Measurements from ENCODE around the gene DLL3. TPM values are rescaled to one million over a fixed set of nuclear protein-coding genes. Genes with fewer than 3 reads are reported as not detected.

The DLL3 gene
- polyA plus RNA-seq, 1 donor from 2014 or later: 35.5 TPM

DNA sequence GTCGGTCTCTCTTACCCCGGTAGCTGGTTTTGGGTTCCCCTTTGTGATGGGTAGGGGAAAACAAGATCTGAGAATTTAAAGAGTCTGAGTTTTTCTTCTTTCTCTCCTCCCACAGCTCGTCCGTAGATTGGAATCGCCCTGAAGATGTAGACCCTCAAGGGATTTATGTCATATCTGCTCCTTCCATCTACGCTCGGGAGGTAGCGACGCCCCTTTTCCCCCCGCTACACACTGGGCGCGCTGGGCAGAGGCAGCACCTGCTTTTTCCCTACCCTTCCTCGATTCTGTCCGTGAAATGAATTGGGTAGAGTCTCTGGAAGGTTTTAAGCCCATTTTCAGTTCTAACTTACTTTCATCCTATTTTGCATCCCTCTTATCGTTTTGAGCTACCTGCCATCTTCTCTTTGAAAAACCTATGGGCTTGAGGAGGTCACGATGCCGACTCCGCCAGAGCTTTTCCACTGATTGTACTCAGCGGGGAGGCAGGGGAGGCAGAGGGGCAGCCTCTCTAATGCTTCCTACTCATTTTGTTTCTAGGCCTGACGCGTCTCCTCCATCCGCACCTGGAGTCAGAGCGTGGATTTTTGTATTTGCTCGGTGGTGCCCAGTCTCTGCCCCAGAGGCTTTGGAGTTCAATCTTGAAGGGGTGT lies 9.1 kb downstream of the DLL3 start:
- Histone ChIP-seq H3K4me3 (ENCODE audit: low read length) (peak overlapping the region; percentile 84), H3K36me3 (ENCODE audit: insufficient read depth, low read length) (no peaks in the 10 kb centered on the region), H3K27ac (ENCODE audit: low read length) (no peak overlapping the region), H3K4me2 (ENCODE audit: low read length) (peak overlapping the region; percentile 62), H3K9me2 (ENCODE audit: insufficient read depth, low read length) (no peaks in the 10 kb centered on the region), H3K79me2 (replicated peaks; ENCODE audit: insufficient read depth, low read length) (no peaks in the 10 kb centered on the region), H2AFZ (ENCODE audit: low read depth, low read length) (peak overlapping the region; percentile 29), H3F3A (ENCODE audit: insufficient read depth, low read length, poor library complexity, severe bottlenecking) (no peaks in the 10 kb centered on the region), H3K27me3 (ENCODE audit: insufficient read depth, low read depth, low read length) (peaks cover under 1% of the 10 kb centered on the region), H3K9ac (ENCODE audit: low read length) (peak overlapping the region; percentile 65), H4K20me1 (ENCODE audit: insufficient read depth) (no peaks in the 10 kb centered on the region), H3K9me3 (ENCODE audit: low read length) (no peaks in the 10 kb centered on the region)
- TF ChIP-seq MXI1 (conservative IDR thresholded peaks at IDR 0.05; ENCODE audit: poor library complexity, severe bottlenecking) (no peak), REST (IDR thresholded peaks at IDR 0.05; ENCODE audit: borderline replicate concordance) (no peak), RAD21 (conservative IDR thresholded peaks at IDR 0.05) (no peak), POLR2AphosphoS5 (IDR thresholded peaks at IDR 0.05) (no peak), SMC3 (conservative IDR thresholded peaks at IDR 0.05; ENCODE audit: poor library complexity) (no peak), TAF1 (IDR thresholded peaks at IDR 0.05; ENCODE audit: low read depth) (no peak), EP300 (conservative IDR thresholded peaks at IDR 0.05; ENCODE audit: poor library complexity, severe bottlenecking) (no peak), EZH2 (IDR thresholded peaks at IDR 0.05; ENCODE audit: borderline replicate concordance, insufficient read depth, low read length, poor library complexity, severe bottlenecking) (no peak)
- TF ChIP-seq, protein P1, sequence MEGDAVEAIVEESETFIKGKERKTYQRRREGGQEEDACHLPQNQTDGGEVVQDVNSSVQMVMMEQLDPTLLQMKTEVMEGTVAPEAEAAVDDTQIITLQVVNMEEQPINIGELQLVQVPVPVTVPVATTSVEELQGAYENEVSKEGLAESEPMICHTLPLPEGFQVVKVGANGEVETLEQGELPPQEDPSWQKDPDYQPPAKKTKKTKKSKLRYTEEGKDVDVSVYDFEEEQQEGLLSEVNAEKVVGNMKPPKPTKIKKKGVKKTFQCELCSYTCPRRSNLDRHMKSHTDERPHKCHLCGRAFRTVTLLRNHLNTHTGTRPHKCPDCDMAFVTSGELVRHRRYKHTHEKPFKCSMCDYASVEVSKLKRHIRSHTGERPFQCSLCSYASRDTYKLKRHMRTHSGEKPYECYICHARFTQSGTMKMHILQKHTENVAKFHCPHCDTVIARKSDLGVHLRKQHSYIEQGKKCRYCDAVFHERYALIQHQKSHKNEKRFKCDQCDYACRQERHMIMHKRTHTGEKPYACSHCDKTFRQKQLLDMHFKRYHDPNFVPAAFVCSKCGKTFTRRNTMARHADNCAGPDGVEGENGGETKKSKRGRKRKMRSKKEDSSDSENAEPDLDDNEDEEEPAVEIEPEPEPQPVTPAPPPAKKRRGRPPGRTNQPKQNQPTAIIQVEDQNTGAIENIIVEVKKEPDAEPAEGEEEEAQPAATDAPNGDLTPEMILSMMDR (IDR thresholded peaks at IDR 0.05; ENCODE audit: poor library complexity, severe bottlenecking): no peak

GRCh38 chr19:39508629-39509028 lies 9.9 kb downstream of the DLL3 start:
- Histone ChIP-seq H3K4me3 (ENCODE audit: low read length) (peak overlapping the region; percentile 84), H3K79me2 (replicated peaks; ENCODE audit: insufficient read depth, low read length) (no peaks in the 10 kb centered on the region), H3K9me2 (ENCODE audit: insufficient read depth, low read length) (no peaks in the 10 kb centered on the region), H3F3A (ENCODE audit: insufficient read depth, low read length, poor library complexity, severe bottlenecking) (no peaks in the 10 kb centered on the region), H4K20me1 (ENCODE audit: insufficient read depth) (no peaks in the 10 kb centered on the region), H3K9ac (ENCODE audit: low read length) (no peak overlapping the region), H2AFZ (ENCODE audit: low read depth, low read length) (no peak overlapping the region), H3K27ac (ENCODE audit: low read length) (no peak overlapping the region), H3K36me3 (ENCODE audit: insufficient read depth, low read length) (no peaks in the 10 kb centered on the region), H3K27me3 (ENCODE audit: insufficient read depth, low read depth, low read length) (peaks cover 8% of the 10 kb centered on the region), H3K4me2 (ENCODE audit: low read length) (no peak overlapping the region), H3K9me3 (ENCODE audit: low read length) (no peaks in the 10 kb centered on the region)
- TF ChIP-seq REST (IDR thresholded peaks at IDR 0.05; ENCODE audit: borderline replicate concordance) (no peak), EP300 (conservative IDR thresholded peaks at IDR 0.05; ENCODE audit: poor library complexity, severe bottlenecking) (no peak), SMC3 (conservative IDR thresholded peaks at IDR 0.05; ENCODE audit: poor library complexity) (no peak)
- TF ChIP-seq, protein P1 (IDR thresholded peaks at IDR 0.05; ENCODE audit: poor library complexity, severe bottlenecking): no peak
